A673 (cell line): Measurements from ENCODE around the gene NEGR1.

Source experiments
- EZH2 ChIP-seq: fragments of 200-600 bp; sonication (generic); IDR thresholded peaks from 2 replicates; pipeline ENCODE4 v1.6.1; 2017; ENCODE audit warnings: borderline replicate concordance, low read depth, mild to moderate bottlenecking, mixed read lengths, antibody characterized with exemption, low read length; ENCODE audit not compliant: poor library complexity, severe bottlenecking
- TF ChIP-seq, protein P1 (sequence below): fragments of 300-800, 200-600 bp; sonication (generic); conservative IDR thresholded peaks from 2 replicates; pipeline ENCODE4 v1.5.1; 2017; ENCODE audit warnings: low read depth, mild to moderate bottlenecking, antibody characterized with exemption, low read length, moderate library complexity, mixed read lengths

DNA sequence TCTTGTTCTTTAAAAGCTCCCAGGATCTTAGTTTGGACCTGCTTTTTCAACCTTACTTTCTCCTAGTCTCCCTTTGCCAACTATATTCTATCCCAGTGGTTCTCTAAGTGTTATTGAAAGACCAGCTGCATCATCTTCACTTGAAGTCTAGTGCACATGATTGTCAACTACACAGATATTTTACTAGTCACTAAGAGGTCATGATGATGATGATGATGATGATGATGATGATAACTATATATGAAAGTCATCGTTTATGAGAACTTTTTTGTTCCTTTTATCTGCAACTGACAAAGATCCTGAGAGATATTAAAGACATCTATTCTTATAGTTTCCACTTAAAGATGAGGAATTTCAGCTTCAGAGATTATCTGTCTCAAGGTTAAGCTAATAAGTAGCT is 722.5 kb downstream of the NEGR1 start:
- TF ChIP-seq, protein P1, sequence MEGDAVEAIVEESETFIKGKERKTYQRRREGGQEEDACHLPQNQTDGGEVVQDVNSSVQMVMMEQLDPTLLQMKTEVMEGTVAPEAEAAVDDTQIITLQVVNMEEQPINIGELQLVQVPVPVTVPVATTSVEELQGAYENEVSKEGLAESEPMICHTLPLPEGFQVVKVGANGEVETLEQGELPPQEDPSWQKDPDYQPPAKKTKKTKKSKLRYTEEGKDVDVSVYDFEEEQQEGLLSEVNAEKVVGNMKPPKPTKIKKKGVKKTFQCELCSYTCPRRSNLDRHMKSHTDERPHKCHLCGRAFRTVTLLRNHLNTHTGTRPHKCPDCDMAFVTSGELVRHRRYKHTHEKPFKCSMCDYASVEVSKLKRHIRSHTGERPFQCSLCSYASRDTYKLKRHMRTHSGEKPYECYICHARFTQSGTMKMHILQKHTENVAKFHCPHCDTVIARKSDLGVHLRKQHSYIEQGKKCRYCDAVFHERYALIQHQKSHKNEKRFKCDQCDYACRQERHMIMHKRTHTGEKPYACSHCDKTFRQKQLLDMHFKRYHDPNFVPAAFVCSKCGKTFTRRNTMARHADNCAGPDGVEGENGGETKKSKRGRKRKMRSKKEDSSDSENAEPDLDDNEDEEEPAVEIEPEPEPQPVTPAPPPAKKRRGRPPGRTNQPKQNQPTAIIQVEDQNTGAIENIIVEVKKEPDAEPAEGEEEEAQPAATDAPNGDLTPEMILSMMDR, result no peak
- no peak for TF ChIP-seq EZH2
